Loucy (cell line): ENCODE results near the gene EP400.
A peak's percentile ranks its signal among the peaks of the same experiment; 100 is the strongest.

Experiments used
- EZH2phosphoT487 ChIP-seq: fragments of 200-600 bp; IDR thresholded peaks from 2 replicates; pipeline ENCODE4 v1.6.1; 2018; ENCODE audit warnings: antibody characterized with exemption, mild to moderate bottlenecking, moderate library complexity, borderline replicate concordance
- TF ChIP-seq, protein P1 (sequence below): fragments of 200-600 bp; sonication (generic); conservative IDR thresholded peaks from 2 replicates; pipeline ENCODE4 v1.5.1; 2014; ENCODE audit warnings: mild to moderate bottlenecking, antibody characterized with exemption, low read length

GRCh38 chr12:131949431-131950181 is at the start of gene EP400:
- TF ChIP-seq, protein P1, sequence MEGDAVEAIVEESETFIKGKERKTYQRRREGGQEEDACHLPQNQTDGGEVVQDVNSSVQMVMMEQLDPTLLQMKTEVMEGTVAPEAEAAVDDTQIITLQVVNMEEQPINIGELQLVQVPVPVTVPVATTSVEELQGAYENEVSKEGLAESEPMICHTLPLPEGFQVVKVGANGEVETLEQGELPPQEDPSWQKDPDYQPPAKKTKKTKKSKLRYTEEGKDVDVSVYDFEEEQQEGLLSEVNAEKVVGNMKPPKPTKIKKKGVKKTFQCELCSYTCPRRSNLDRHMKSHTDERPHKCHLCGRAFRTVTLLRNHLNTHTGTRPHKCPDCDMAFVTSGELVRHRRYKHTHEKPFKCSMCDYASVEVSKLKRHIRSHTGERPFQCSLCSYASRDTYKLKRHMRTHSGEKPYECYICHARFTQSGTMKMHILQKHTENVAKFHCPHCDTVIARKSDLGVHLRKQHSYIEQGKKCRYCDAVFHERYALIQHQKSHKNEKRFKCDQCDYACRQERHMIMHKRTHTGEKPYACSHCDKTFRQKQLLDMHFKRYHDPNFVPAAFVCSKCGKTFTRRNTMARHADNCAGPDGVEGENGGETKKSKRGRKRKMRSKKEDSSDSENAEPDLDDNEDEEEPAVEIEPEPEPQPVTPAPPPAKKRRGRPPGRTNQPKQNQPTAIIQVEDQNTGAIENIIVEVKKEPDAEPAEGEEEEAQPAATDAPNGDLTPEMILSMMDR, result peak; percentile 53
- TF ChIP-seq EZH2phosphoT487, result no peak
